ENCODE results near the gene ECI1.

GRCh38 chr16:2199095-2199494 lies 52.3 kb downstream of the ECI1 start:
- TF ChIP-seq EGR1 (IDR thresholded peaks at IDR 0.05) (no peak), MAX (IDR thresholded peaks at IDR 0.05) (no peak), RAD21 (IDR thresholded peaks at IDR 0.05; ENCODE audit: low read depth) (no peak)
